NCI-H1105 treated with DMSO at 0.1 percent for 48 hours (cell line): Measurements from ENCODE around the gene POM121C.
"Not testable (repeated sequence)": the region's sequence is repeated elsewhere in the genome, so short reads cannot be mapped to it uniquely, and the experiment has no call there.

ENCODE experiments used
- DNase-seq: peaks from one replicate; lab custom pipeline; 2025; lab: John Stamatoyannopoulos, UW

The POM121C gene

GRCh38 chr7:75485979-75486643 lies at the start of gene POM121C:
Gene POM121C (minus strand): TSS chr7:75486299. CDS start chr7:75441496, 44,803 bp downstream.
- peak; percentile 69 for DNase-seq

- no peak for DNase-seq
These were observed 48.7 kb upstream of the POM121C start for GRCh38 chr7:75534727-75535307.

GRCh38 chr7:75533926-75534325 lies 47.8 kb upstream of the POM121C start:
- no peak for DNase-seq

- DNase-seq: no peak
These were observed 46.5 kb upstream of the POM121C start for GRCh38 chr7:75532639-75533038.

GRCh38 chr7:75531359-75531821 lies 45.3 kb upstream of the POM121C start:
- DNase-seq: no peak

- not testable (repeated sequence) for DNase-seq
These were observed 41.2 kb upstream of the POM121C start for GRCh38 chr7:75527224-75527722.

GRCh38 chr7:75521727-75522126 lies 35.6 kb upstream of the POM121C start:
- not testable (repeated sequence) for DNase-seq

- DNase-seq: not testable (repeated sequence)
These were observed 32.7 kb upstream of the POM121C start for GRCh38 chr7:75518842-75519241.

- not testable (repeated sequence) for DNase-seq
These were observed 22.9 kb upstream of the POM121C start for GRCh38 chr7:75509033-75509432.

- DNase-seq: not testable (repeated sequence)
These were observed 5.9 kb upstream of the POM121C start, which contains the start of gene SPDYE5 for GRCh38 chr7:75492020-75492419. Gene SPDYE5 (plus strand): TSS chr7:75492320. CDS start chr7:75494048, 1,728 bp downstream.

- peak; percentile 1 for DNase-seq
These were observed 632 bp downstream of the POM121C start for GRCh38 chr7:75485355-75485978.

- DNase-seq: not testable (repeated sequence)
These were observed 5.8 kb downstream of the POM121C start for GRCh38 chr7:75480313-75480712.

GRCh38 chr7:75477457-75477856 lies 8.6 kb downstream of the POM121C start:
- not testable (repeated sequence) for DNase-seq

- not testable (repeated sequence) for DNase-seq
These were observed 15.9 kb downstream of the POM121C start for GRCh38 chr7:75470166-75470565.

- DNase-seq: not testable (repeated sequence)
These were observed 25.6 kb downstream of the POM121C start for GRCh38 chr7:75460541-75460940.

GRCh38 chr7:75458034-75458433 lies 28.1 kb downstream of the POM121C start:
- DNase-seq: not testable (repeated sequence)

- DNase-seq: not testable (repeated sequence)
These were observed 29.7 kb downstream of the POM121C start for GRCh38 chr7:75456403-75456802.

- not testable (repeated sequence) for DNase-seq
These were observed 33.6 kb downstream of the POM121C start for GRCh38 chr7:75452494-75452955.

GRCh38 chr7:75449946-75450345 lies 36.2 kb downstream of the POM121C start:
- DNase-seq: not testable (repeated sequence)

GRCh38 chr7:75442465-75443111 lies 43.5 kb downstream of the POM121C start:
- not testable (repeated sequence) for DNase-seq

- not testable (repeated sequence) for DNase-seq
These were observed 44.0 kb downstream of the POM121C start for GRCh38 chr7:75442101-75442464.

GRCh38 chr7:75439000-75439399 lies 47.1 kb downstream of the POM121C start:
- not testable (repeated sequence) for DNase-seq
